CD14-positive monocyte (primary cell): ENCODE data around the gene ATP1A3. TPM values are rescaled to one million over a fixed set of nuclear protein-coding genes. Genes with fewer than 3 reads are reported as not detected.

Source experiments
- DNase-seq, 3 donors: peaks; one replicate each; pipeline ENCODE4 v3.0.0-alpha.2; 2011 to 2022
- H2AFZ ChIP-seq: 2 replicates; pipeline ENCODE4 v1.6.0; 2012; ENCODE audit warnings: mild to moderate bottlenecking, low read depth, low read length, inconsistent platforms; ENCODE audit not compliant: insufficient read depth, poor library complexity, severe bottlenecking
- H3K27ac ChIP-seq, 2 donors: 1 replicate in 1 of 2; 2 replicates in 1 of 2; pipeline ENCODE4 v1.5.1; 2012 to 2013; ENCODE audit warnings: low read length in 2 of 2, control low read depth in 1 of 2, inconsistent platforms in 1 of 2, low read depth in 1 of 2, mild to moderate bottlenecking in 1 of 2
- H3K27me3 ChIP-seq, 2 donors: one replicate each; pipeline versions ENCODE4 v1.6.0 to v1.6.1; 2011 to 2013; ENCODE audit warnings: low read length in 2 of 2; ENCODE audit not compliant: control insufficient read depth in 2 of 2, insufficient read depth in 2 of 2
- H3K36me3 ChIP-seq, 2 donors: replicated peaks in 1 of 2; 1 replicate in 1 of 2; 2 replicates in 1 of 2; pipeline versions ENCODE4 v1.5.1 to v1.6.1; 2012 to 2013; ENCODE audit warnings: low read length in 2 of 2, control low read depth in 1 of 2, inconsistent platforms in 1 of 2, mild to moderate bottlenecking in 1 of 2; ENCODE audit not compliant: insufficient read depth in 2 of 2, control insufficient read depth in 1 of 2
- H3K4me1 ChIP-seq, 2 donors: 1 replicate in 1 of 2; 2 replicates in 1 of 2; pipeline versions ENCODE4 v1.5.1 to v1.6.1; 2012 to 2013; ENCODE audit warnings: low read length in 2 of 2, control low read depth in 1 of 2, inconsistent platforms in 1 of 2, mild to moderate bottlenecking in 1 of 2, moderate library complexity in 1 of 2; ENCODE audit not compliant: insufficient read depth in 2 of 2, control insufficient read depth in 1 of 2
- H3K4me2 ChIP-seq: replicated peaks from 2 replicates; pipeline ENCODE3; 2012; ENCODE audit warnings: low read length, moderate library complexity, mild to moderate bottlenecking; ENCODE audit not compliant: poor library complexity, severe bottlenecking; ENCODE audit errors: extremely low read depth
- H3K4me3 ChIP-seq, 3 experiments: fragments of 200-600 bp in 1 of 3; sonication (generic) in 1 of 3; replicated peaks in 1 of 3; 1 replicate in 2 of 3; 2 replicates in 1 of 3; pipeline ENCODE4 v1.5.1; 2011 to 2013; ENCODE audit warnings: low read length in 3 of 3, mild to moderate bottlenecking in 3 of 3, control low read depth in 2 of 3, low read depth in 2 of 3, inconsistent platforms in 1 of 3, moderate library complexity in 1 of 3
- H3K79me2 ChIP-seq: 2 replicates; pipeline ENCODE4 v1.6.0; 2012; ENCODE audit warnings: mild to moderate bottlenecking, control low read depth, inconsistent platforms, low read length, moderate library complexity; ENCODE audit not compliant: insufficient read depth
- H3K9ac ChIP-seq: 2 replicates; pipeline ENCODE4 v1.6.0; 2017; ENCODE audit warnings: low read length, mild to moderate bottlenecking; ENCODE audit not compliant: insufficient read depth, poor library complexity, severe bottlenecking
- H3K9me3 ChIP-seq, 2 donors: replicated peaks in 1 of 2; 1 replicate in 1 of 2; 2 replicates in 1 of 2; pipeline versions ENCODE4 v1.5.1 to v1.6.1; 2012 to 2013; ENCODE audit warnings: low read length in 2 of 2, control low read depth in 1 of 2; ENCODE audit not compliant: control insufficient read depth in 1 of 2, insufficient read depth in 1 of 2
- H4K20me1 ChIP-seq: 2 replicates; pipeline ENCODE4 v1.6.0; 2012; ENCODE audit warnings: mild to moderate bottlenecking, low read length, control low read depth, moderate library complexity; ENCODE audit not compliant: insufficient read depth
- H3K27ac Mint-ChIP-seq, 7 donors: one replicate each; pipeline ENCODE4 v1.8.0; 2020; ENCODE audit warnings: mild to moderate bottlenecking in 7 of 7, mixed read lengths in 7 of 7, moderate library complexity in 6 of 7, inconsistent platforms in 2 of 7
- H3K27me3 Mint-ChIP-seq, 3 donors: one replicate each; pipeline ENCODE4 v1.8.0; 2021 to 2022; ENCODE audit warnings: low read depth in 3 of 3, mild to moderate bottlenecking in 3 of 3, mixed read lengths in 3 of 3, moderate library complexity in 3 of 3, inconsistent platforms in 1 of 3
- H3K36me3 Mint-ChIP-seq, 2 donors: one replicate each; pipeline ENCODE4 v1.8.0; 2020; ENCODE audit warnings: mixed read lengths in 2 of 2, inconsistent platforms in 1 of 2, mild to moderate bottlenecking in 1 of 2
- H3K4me1 Mint-ChIP-seq: one replicate; pipeline ENCODE4 v1.8.0; 2020; ENCODE audit warnings: mild to moderate bottlenecking, mixed read lengths
- H3K4me3 Mint-ChIP-seq, 2 donors: one replicate each; pipeline ENCODE4 v1.8.0; 2020; ENCODE audit warnings: mild to moderate bottlenecking in 2 of 2, mixed read lengths in 2 of 2, moderate library complexity in 1 of 2
- H3K9me3 Mint-ChIP-seq, 7 donors: one replicate each; pipeline ENCODE4 v1.8.0; 2020 to 2022; ENCODE audit warnings: mixed read lengths in 7 of 7, mild to moderate bottlenecking in 6 of 7, moderate library complexity in 6 of 7, inconsistent platforms in 2 of 7
- CTCF ChIP-seq: fragments of 200-600 bp; IDR thresholded peaks from one replicate; pipeline ENCODE4 v1.8.0; 2022; ENCODE audit warnings: antibody characterized with exemption, mild to moderate bottlenecking
- WGBS: methylation state at CpG from one replicate; pipeline ENCODE4 v1.1.5; 2013; ENCODE audit warnings: missing lambda C conversion rate; ENCODE audit not compliant: insufficient coverage; 5-methylcytosine and 5-hydroxymethylcytosine counted together
- intact Hi-C, 2 donors: fragments of 100-400 bp; cut with micrococcal nuclease; formaldehyde crosslinking; loops; one replicate each; pipeline versions ENCODE4 v1.15.0 to v1.15.1; 2023
- polyA plus RNA-seq, 3 donors: library from polyadenylated mRNA; depleted of rRNA in 1 of 3; unstranded in 2 of 3; stranded (reverse) in 1 of 3; fragments of 300-500 nt in 2 of 3; fragments of >200 nt in 1 of 3; fragmentation: Illumina TruSeq in 2 of 3; gene quantifications; 1 replicate in 2 of 3; 2 replicates in 1 of 3; pipeline ENCODE4 v1.2.3, GENCODE V29; 2012 to 2021

Gene ATP1A3
- polyA plus RNA-seq, 3 donors = 0.07 to 0.10 TPM; not detected in 1

GRCh38 chr19:41990028-41990427, 4.0 kb downstream of the ATP1A3 start:
- no peaks in the 10 kb centered on the region for H3K36me3 ChIP-seq
- Mint-ChIP-seq H3K9me3 (peaks cover 0 to 5% (median 0%) of the 10 kb centered on the region in 7 donors), H3K36me3 (no peaks in the 10 kb centered on the region), H3K4me3 (no peak overlapping the region), H3K27me3 (peaks cover 13 to 26% (median 15%) of the 10 kb centered on the region in 3 donors), H3K4me1 (peaks cover 7% of the 10 kb centered on the region), H3K27ac (no peak overlapping the region)
- no peaks in the 10 kb centered on the region for H4K20me1 ChIP-seq
- H3K4me1 ChIP-seq = peaks cover 4 to 13% of the 10 kb centered on the region in 2 donors
- no peak for TF ChIP-seq CTCF
- no peak overlapping the region for H2AFZ ChIP-seq
- no peak overlapping the region for H3K4me2 ChIP-seq
- DNase-seq = no peak
- peaks cover 4 to 21% of the 10 kb centered on the region in 2 donors for H3K27me3 ChIP-seq
- no peaks in the 10 kb centered on the region for H3K79me2 ChIP-seq
- no peaks in the 10 kb centered on the region for H3K9me3 ChIP-seq
- no peak overlapping the region for H3K9ac ChIP-seq
- intact Hi-C loops = no loop called here
- H3K27ac ChIP-seq = no peak overlapping the region
- H3K4me3 ChIP-seq = no peak overlapping the region
- WGBS = 87% methylated on average over 3 of the region's 4 CpGs

- WGBS = 96% methylated on average over 4 of the region's 9 CpGs
- no peaks in the 10 kb centered on the region for H3K36me3 Mint-ChIP-seq
- H3K4me1 ChIP-seq = peaks cover 4 to 8% of the 10 kb centered on the region in 2 donors
- TF ChIP-seq CTCF = no peak
- no peak overlapping the region for H3K27ac ChIP-seq
- H3K36me3 ChIP-seq = no peaks in the 10 kb centered on the region
- H3K27ac Mint-ChIP-seq = no peak overlapping the region
- H3K79me2 ChIP-seq = no peaks in the 10 kb centered on the region
- no peak overlapping the region for H3K4me3 Mint-ChIP-seq
- no peak overlapping the region for H3K4me2 ChIP-seq
- H3K27me3 ChIP-seq = peaks cover 4 to 13% of the 10 kb centered on the region in 2 donors
- H3K4me3 ChIP-seq = no peak overlapping the region
- H3K27me3 Mint-ChIP-seq = peaks cover 7 to 20% (median 9%) of the 10 kb centered on the region in 3 donors
- intact Hi-C loops = no loop called here
- no peak for DNase-seq
- H3K9me3 Mint-ChIP-seq = peaks cover 0 to 5% (median 0%) of the 10 kb centered on the region in 7 donors
- H3K9ac ChIP-seq = no peak overlapping the region
- no peaks in the 10 kb centered on the region for H4K20me1 ChIP-seq
- H2AFZ ChIP-seq = no peak overlapping the region
- no peaks in the 10 kb centered on the region for H3K9me3 ChIP-seq
- peaks cover 5% of the 10 kb centered on the region for H3K4me1 Mint-ChIP-seq
These were observed 5.1 kb downstream of the ATP1A3 start for GRCh38 chr19:41988947-41989346.
